HG03025 (cell line): ENCODE measurements around the gene FSD1.
"Not testable (repeated sequence)": the region's sequence is repeated elsewhere in the genome, so short reads cannot be mapped to it uniquely, and the experiment has no call there.

Source experiments
- ATAC-seq: cut with Tn5 transposase; IDR thresholded peaks from one replicate; pipeline ENCODE4 v1.9.1; 2021; ENCODE audit warnings: mild to moderate bottlenecking, moderate library complexity; ENCODE audit not compliant: unreplicated experiment, low FRiP score

FSD1 gene

GRCh38 chr19:4284176-4284958, 20.0 kb upstream of the FSD1 start:
- ATAC-seq: no peak

- ATAC-seq: no peak
These were observed 19.4 kb upstream of the FSD1 start for GRCh38 chr19:4284974-4285373.

GRCh38 chr19:4286141-4286540, 18.3 kb upstream of the FSD1 start:
- ATAC-seq: not testable (repeated sequence)

GRCh38 chr19:4288091-4288777, 16.2 kb upstream of the FSD1 start:
- ATAC-seq: no peak

- ATAC-seq: no peak
These were observed 13.1 kb upstream of the FSD1 start for GRCh38 chr19:4291184-4291732.

- ATAC-seq: no peak
These were observed 11.9 kb upstream of the FSD1 start for GRCh38 chr19:4292515-4292914.

GRCh38 chr19:4294389-4294788, 10.0 kb upstream of the FSD1 start:
- no peak for ATAC-seq

GRCh38 chr19:4295972-4296771, 8.2 kb upstream of the FSD1 start:
- ATAC-seq: no peak

- ATAC-seq: no peak
These were observed 6.2 kb upstream of the FSD1 start for GRCh38 chr19:4297901-4298809.

GRCh38 chr19:4298810-4299550, 5.4 kb upstream of the FSD1 start:
- no peak for ATAC-seq

- no peak for ATAC-seq
These were observed 3.8 kb upstream of the FSD1 start for GRCh38 chr19:4300589-4300988.

- no peak for ATAC-seq
These were observed 2.7 kb upstream of the FSD1 start for GRCh38 chr19:4301590-4302242.

- ATAC-seq: no peak
These were observed 2.2 kb upstream of the FSD1 start, which contains the start of gene TMIGD2 for GRCh38 chr19:4302243-4302640. Gene TMIGD2 (minus strand): TSS chr19:4302389. CDS start chr19:4302385, 4 bp downstream.

- no peak for ATAC-seq
These were observed 420 bp upstream of the FSD1 start for GRCh38 chr19:4303819-4304537.

- ATAC-seq: no peak
These were observed 837 bp downstream of the FSD1 start for GRCh38 chr19:4305257-4305612.

GRCh38 chr19:4305659-4306058, 1.3 kb downstream of the FSD1 start:
- ATAC-seq: no peak

- no peak for ATAC-seq
These were observed 6.1 kb downstream of the FSD1 start for GRCh38 chr19:4310247-4311121.
